ENCODE data around the gene FHOD3.

FHOD3 gene

GRCh38 chr18:36297417-36298125, at the start of gene FHOD3:
Gene FHOD3, plus strand, starts transcription at chr18:36297713. Its CDS starts 123 bp downstream, at chr18:36297836.
- no peak for DNase-seq

- no peak for DNase-seq
Observed at GRCh38 chr18:36249392-36249791, 48.1 kb upstream of the FHOD3 start.

- DNase-seq: no peak
Observed at GRCh38 chr18:36250827-36251226, 46.7 kb upstream of the FHOD3 start.

GRCh38 chr18:36255072-36255698, 42.3 kb upstream of the FHOD3 start:
- no peak for DNase-seq

- DNase-seq: no peak
Observed at GRCh38 chr18:36256094-36256493, 41.4 kb upstream of the FHOD3 start.

- DNase-seq: no peak
Observed at GRCh38 chr18:36262971-36263370, 34.5 kb upstream of the FHOD3 start.

GRCh38 chr18:36264283-36264682, 33.2 kb upstream of the FHOD3 start:
- no peak for DNase-seq

- no peak for DNase-seq
Observed at GRCh38 chr18:36265015-36265414, 32.5 kb upstream of the FHOD3 start.

- no peak for DNase-seq
Observed at GRCh38 chr18:36269157-36269556, 28.4 kb upstream of the FHOD3 start.

- no peak for DNase-seq
Observed at GRCh38 chr18:36271153-36271552, 26.4 kb upstream of the FHOD3 start.

- no peak for DNase-seq
Observed at GRCh38 chr18:36273347-36273746, 24.2 kb upstream of the FHOD3 start.

- no peak for DNase-seq
Observed at GRCh38 chr18:36274083-36274715, 23.3 kb upstream of the FHOD3 start.

GRCh38 chr18:36275561-36275960, 22.0 kb upstream of the FHOD3 start:
- DNase-seq: no peak

GRCh38 chr18:36279001-36279400, 18.5 kb upstream of the FHOD3 start:
- no peak for DNase-seq

GRCh38 chr18:36281936-36282335, 15.6 kb upstream of the FHOD3 start:
- DNase-seq: no peak

GRCh38 chr18:36283448-36283847, 14.1 kb upstream of the FHOD3 start:
- no peak for DNase-seq

- no peak for DNase-seq
Observed at GRCh38 chr18:36284268-36284667, 13.2 kb upstream of the FHOD3 start.

GRCh38 chr18:36284671-36285295, 12.7 kb upstream of the FHOD3 start:
- DNase-seq: no peak

- no peak for DNase-seq
Observed at GRCh38 chr18:36287653-36288052, 9.9 kb upstream of the FHOD3 start.

- no peak for DNase-seq
Observed at GRCh38 chr18:36288689-36289088, 8.8 kb upstream of the FHOD3 start.

GRCh38 chr18:36294031-36294430, 3.5 kb upstream of the FHOD3 start:
- no peak for DNase-seq

GRCh38 chr18:36295214-36295613, 2.3 kb upstream of the FHOD3 start:
- no peak for DNase-seq

GRCh38 chr18:36295880-36296301, 1.6 kb upstream of the FHOD3 start:
- no peak for DNase-seq
